Measurements from ENCODE around the gene ATP2B1. TPM values are rescaled to one million over a fixed set of nuclear protein-coding genes. Genes with fewer than 3 reads are reported as not detected.

ATP2B1 gene
- total RNA-seq, 4 donors from 2014 or later = 18.0 to 59.8 (median 25.0) TPM

DNA sequence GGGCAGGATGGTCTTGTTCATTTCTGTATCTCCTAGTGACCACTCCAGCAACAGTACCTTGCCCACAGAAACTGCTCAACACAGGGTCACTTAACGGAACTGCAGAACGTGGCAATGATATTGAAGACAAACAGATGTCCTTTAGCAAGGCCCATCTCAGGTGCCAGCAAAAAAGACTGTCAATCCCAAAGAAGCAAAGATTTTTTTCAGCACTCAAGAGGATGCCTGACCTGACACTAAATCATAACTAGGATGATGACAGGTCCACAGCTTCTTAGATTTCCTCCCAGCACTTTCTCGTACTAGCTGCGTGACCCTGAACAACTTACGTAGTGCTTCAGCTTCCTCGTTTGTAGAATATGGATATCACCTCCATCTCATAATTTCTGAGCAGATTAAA, 39.4 kb downstream of the ATP2B1 start:
- intact Hi-C loops (cut with DNase I; ENCODE audit: low total_unique reads) = no loop called here
- 81 to 87% methylated on average over 6 of the region's 6 CpGs for WGBS, 2 donors

GRCh38 chr12:89665556-89665955, 43.1 kb downstream of the ATP2B1 start:
- TF ChIP-seq CTCF (IDR thresholded peaks at IDR 0.05) = no peak
- TF ChIP-seq POLR2A (IDR thresholded peaks at IDR 0.05) = no peak
- no peak overlapping the region for H3K4me3 ChIP-seq (ENCODE audit: low read depth, poor library complexity, severe bottlenecking)
- 67 to 73% methylated on average over 1 of the region's 1 CpG for WGBS, 2 donors
- intact Hi-C loops (cut with DNase I; ENCODE audit: low total_unique reads) = no loop called here
- DNase-seq (ENCODE audit: low spot score in 2 of 2) = no peak

More for the DNA sequence above, 39.4 kb downstream of the ATP2B1 start:
- no peak overlapping the region for H3K4me3 ChIP-seq (ENCODE audit: low read depth, poor library complexity, severe bottlenecking)
- TF ChIP-seq CTCF (IDR thresholded peaks at IDR 0.05) (no peak), POLR2A (IDR thresholded peaks at IDR 0.05) (no peak)
- DNase-seq (ENCODE audit: low spot score in 2 of 2) = no peak

DNA sequence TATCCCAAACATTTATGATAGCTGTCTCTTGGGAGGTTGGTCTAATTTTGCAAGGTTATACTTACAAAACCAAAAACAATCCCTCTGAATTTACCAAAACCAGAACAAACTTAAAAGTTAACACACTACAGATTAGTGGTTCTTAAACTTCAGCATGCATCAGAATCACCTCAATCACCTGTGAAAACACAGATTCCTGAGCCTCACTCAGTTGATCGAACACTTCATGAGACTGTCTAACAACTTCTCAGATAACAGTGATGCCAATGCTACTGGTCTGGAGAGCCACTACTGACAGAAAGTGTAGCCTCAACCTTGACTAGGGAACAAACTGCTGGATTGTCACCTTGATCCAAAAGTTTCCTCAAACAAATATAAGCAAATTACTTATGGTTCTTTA, 44.2 kb downstream of the ATP2B1 start:
- no peak overlapping the region for H3K4me3 ChIP-seq (ENCODE audit: low read depth, poor library complexity, severe bottlenecking)
- no peak for DNase-seq (ENCODE audit: low spot score in 2 of 2)
- WGBS, 2 donors = 71 to 81% methylated on average over 1 of the region's 1 CpG
- TF ChIP-seq CTCF (IDR thresholded peaks at IDR 0.05) (no peak), POLR2A (IDR thresholded peaks at IDR 0.05) (no peak)
- intact Hi-C loops (cut with DNase I; ENCODE audit: low total_unique reads) = no loop called here

- WGBS, 2 donors = 13 to 15% methylated on average over 4 of the region's 4 CpGs
- H3K4me3 ChIP-seq (ENCODE audit: low read depth, poor library complexity, severe bottlenecking) = no peak overlapping the region
- TF ChIP-seq POLR2A (IDR thresholded peaks at IDR 0.05) (no peak), CTCF (IDR thresholded peaks at IDR 0.05) (no peak)
- intact Hi-C loops (cut with DNase I; ENCODE audit: low total_unique reads) = no loop called here
- no peak for DNase-seq (ENCODE audit: low spot score in 2 of 2)
These were observed 44.9 kb downstream of the ATP2B1 start for GRCh38 chr12:89663577-89664357.

GRCh38 chr12:89662623-89663022, 46.0 kb downstream of the ATP2B1 start:
- no peak overlapping the region for H3K4me3 ChIP-seq (ENCODE audit: low read depth, poor library complexity, severe bottlenecking)
- DNase-seq (ENCODE audit: low spot score in 2 of 2) = no peak
- TF ChIP-seq CTCF (IDR thresholded peaks at IDR 0.05) = no peak
- intact Hi-C loops (cut with DNase I; ENCODE audit: low total_unique reads) = no loop called here
